GM12878 (cell line): Measurements from ENCODE around the gene PPM1A. TPM values are rescaled to one million over a fixed set of nuclear protein-coding genes. Genes with fewer than 3 reads are reported as not detected.

Experiments
- ATF2 ChIP-seq: IDR thresholded peaks from 2 replicates; pipeline ENCODE4 v1.6.1; 2012; ENCODE audit warnings: low read length, inconsistent platforms
- BACH1 ChIP-seq: fragments of 450-650 bp; IDR thresholded peaks from 2 replicates; pipeline ENCODE4 v1.6.1; 2017; ENCODE audit warnings: mild to moderate bottlenecking, borderline replicate concordance
- CREB1 ChIP-seq: IDR thresholded peaks from 2 replicates; pipeline ENCODE4 v1.6.1; 2012; ENCODE audit warnings: low read depth, mild to moderate bottlenecking, inconsistent platforms
- ESRRA ChIP-seq: IDR thresholded peaks from 2 replicates; pipeline ENCODE4 v1.6.1; 2012; ENCODE audit warnings: mild to moderate bottlenecking, low read length, improper control_type of control experiment
- GABPA ChIP-seq: IDR thresholded peaks from 2 replicates; pipeline ENCODE4 v1.6.1; 2014; ENCODE audit warnings: antibody characterized with exemption, low read depth, mild to moderate bottlenecking, inconsistent platforms
- HDAC2 ChIP-seq: fragments of 200-600 bp; sonication (generic); IDR thresholded peaks from 2 replicates; pipeline ENCODE4 v1.6.1; 2017
- HDAC6 ChIP-seq: fragments of 200-600 bp; sonication (generic); IDR thresholded peaks from one replicate; pipeline ENCODE4 v1.8.0; 2017; ENCODE audit warnings: antibody characterized with exemption; ENCODE audit not compliant: unreplicated experiment
- IKZF1 ChIP-seq: fragments of 450-650 bp; conservative IDR thresholded peaks from 2 replicates; pipeline ENCODE4 v1.6.1; 2017; ENCODE audit warnings: antibody characterized with exemption, mild to moderate bottlenecking
- KDM1A ChIP-seq: fragments of 200-600 bp; sonication (generic); IDR thresholded peaks from 2 replicates; pipeline ENCODE4 v1.6.1; 2016; ENCODE audit warnings: borderline replicate concordance
- KLF5 ChIP-seq: fragments of 450-650 bp; IDR thresholded peaks from 2 replicates; pipeline ENCODE4 v1.6.1; 2014; ENCODE audit warnings: mild to moderate bottlenecking; ENCODE audit not compliant: partially characterized antibody
- MAX ChIP-seq: IDR thresholded peaks from 2 replicates; pipeline ENCODE4 v1.6.1; 2012; ENCODE audit warnings: low read depth, low read length, improper control_type of control experiment
- MEF2A ChIP-seq: IDR thresholded peaks from 2 replicates; pipeline ENCODE4 v1.6.1; 2011; ENCODE audit warnings: low read depth, mild to moderate bottlenecking, low read length, moderate library complexity; ENCODE audit not compliant: insufficient read depth
- MYC ChIP-seq: IDR thresholded peaks from 2 replicates; pipeline ENCODE4 v1.6.1; 2011; ENCODE audit warnings: mild to moderate bottlenecking, low read length, moderate library complexity, inconsistent platforms; ENCODE audit not compliant: insufficient read depth, insufficient replicate concordance, insufficient read length, severe bottlenecking
- PAX8 ChIP-seq: fragments of 450-650 bp; IDR thresholded peaks from 2 replicates; pipeline ENCODE4 v1.6.1; 2017; ENCODE audit warnings: mild to moderate bottlenecking, moderate library complexity
- PKNOX1 ChIP-seq: fragments of 450-650 bp; IDR thresholded peaks from 2 replicates; pipeline ENCODE4 v1.6.1; 2016; ENCODE audit warnings: mild to moderate bottlenecking
- POLR2A ChIP-seq: IDR thresholded peaks from 2 replicates; pipeline ENCODE4 v1.6.1; 2011; ENCODE audit warnings: low read depth, mild to moderate bottlenecking, low read length
- RB1 ChIP-seq: fragments of 450-650 bp; formaldehyde crosslinking; IDR thresholded peaks from 2 replicates; pipeline ENCODE4 v1.6.1; 2017; ENCODE audit warnings: mild to moderate bottlenecking, borderline replicate concordance
- STAT3 ChIP-seq: IDR thresholded peaks from 2 replicates; pipeline ENCODE4 v1.6.1; 2011; ENCODE audit warnings: low read depth, low read length, improper control_type of control experiment
- TAF1 ChIP-seq: IDR thresholded peaks from 2 replicates; pipeline ENCODE4 v1.6.1; 2011; ENCODE audit warnings: mild to moderate bottlenecking, low read depth, low read length, borderline replicate concordance
- TARDBP ChIP-seq: IDR thresholded peaks from 2 replicates; pipeline ENCODE4 v1.6.1; 2016; ENCODE audit warnings: borderline replicate concordance
- YBX1 ChIP-seq: fragments of 450-650 bp; IDR thresholded peaks from 2 replicates; pipeline ENCODE4 v1.6.1; 2016; ENCODE audit warnings: antibody characterized with exemption
- YY1 ChIP-seq: IDR thresholded peaks from 2 replicates; pipeline ENCODE4 v1.6.1; 2011; ENCODE audit warnings: low read depth, mild to moderate bottlenecking, low read length
- ZBTB11 ChIP-seq: fragments of 450-650 bp; formaldehyde crosslinking; IDR thresholded peaks from 2 replicates; pipeline ENCODE4 v1.5.0; 2022; ENCODE audit warnings: mild to moderate bottlenecking, missing genetic modification characterization
- ZNF384 ChIP-seq: IDR thresholded peaks from 2 replicates; pipeline ENCODE4 v1.6.1; 2012; ENCODE audit warnings: low read depth, mild to moderate bottlenecking, low read length, improper control_type of control experiment, borderline replicate concordance
- ZSCAN29 ChIP-seq: fragments of 450-650 bp; IDR thresholded peaks from 2 replicates; pipeline ENCODE4 v1.6.1; 2017; ENCODE audit warnings: mild to moderate bottlenecking, moderate library complexity
- ZZZ3 ChIP-seq: IDR thresholded peaks from 2 replicates; pipeline ENCODE4 v1.6.1; 2011; ENCODE audit warnings: low read depth; ENCODE audit not compliant: control insufficient read depth, insufficient read length
- polyA plus RNA-seq, 11 experiments: library from polyadenylated mRNA; depleted of rRNA in 4 of 11; unstranded in 6 of 11; stranded (reverse) in 5 of 11; fragments of >200 nt; fragmentation: Nextera tagmentation in 4 of 11; fragmentation: Illumina TruSeq in 1 of 11; extraction: Ambion mirVana in 4 of 11; extraction: Trizol in 1 of 11; gene quantifications; 1 replicate in 1 of 11; 2 replicates in 10 of 11; pipeline versions ENCODE4 v1.2.1 to v1.2.3, GENCODE V29; 2011 to 2016; ENCODE audit warnings: inconsistent platforms in 2 of 11, missing spikeins in 2 of 11, low read depth in 1 of 11
- total RNA-seq, 4 experiments: library from RNA; depleted of rRNA in 3 of 4; stranded (reverse); fragments of >200 nt in 3 of 4; fragmentation: Illumina TruSeq in 1 of 4; extraction: Trizol in 1 of 4; gene quantifications; 2 replicates each; pipeline versions ENCODE4 v1.2.1 to v1.2.3, GENCODE V29; 2013 to 2021

The PPM1A gene
- total and polyA plus RNA-seq, 10 of the 15 experiments (the other 5 are each of a cell fraction or from before 2014, with no cell fraction given) = 16.8 to 124 (median 47.0) TPM

GRCh38 chr14:60331201-60332045 is 82.4 kb downstream of the PPM1A start (continued):
- TF ChIP-seq ZSCAN29 (no peak), CREB1 (peak; percentile 24; the same call in 1 of the 2 replicates), KLF5 (no peak), ZBTB11 (no peak), TAF1 (0 out of 2 replicates have a peak, but pooled peaks have one; percentile 6), YY1 (peak; percentile 59), HDAC6 (no peak), MYC (peak; percentile 78), GABPA (peak; percentile 66), MEF2A (no peak; the same call in 1 of the 2 replicates), STAT3 (0 out of 2 replicates have a peak, but pooled peaks have one; percentile 8), YBX1 (no peak), BACH1 (no peak), POLR2A (peak; percentile 65), MAX (peak; percentile 87), KDM1A (no peak), PAX8 (no peak), ZZZ3 (peak; percentile 86), ZNF384 (peak; percentile 49; the same call in 1 of the 2 replicates), PKNOX1 (peak; percentile 56; the same call in 1 of the 2 replicates), TARDBP (no peak), RB1 (peak; percentile 54; the same call in 1 of the 2 replicates), ESRRA (no peak), HDAC2 (no peak), IKZF1 (peak; percentile 48; the same call in 1 of the 2 replicates), ATF2 (0 out of 2 replicates have a peak, but pooled peaks have one; percentile 11)
